Left lung (tissue), 10 donors: ENCODE data around the gene PTCHD1. TPM values are rescaled to one million over a fixed set of nuclear protein-coding genes. Genes with fewer than 3 reads are reported as not detected.

Experiments
- ATAC-seq: fragments of 200-7000 bp; cut with Tn5 transposase; one replicate; pipeline ENCODE4 v1.9.1; 2020; ENCODE audit warnings: moderate library complexity
- DNase-seq, 4 donors: peaks; one replicate each; pipeline ENCODE4 v3.0.0-alpha.2; 2013 to 2020
- H3K27ac ChIP-seq, 2 donors: fragments of 200-600 bp; sonication (generic) in 1 of 2; one replicate each; pipeline versions ENCODE4 v1.5.0 to v1.8.0; 2020 to 2021
- H3K27me3 ChIP-seq, 2 donors: fragments of 200-600 bp; sonication (generic) in 1 of 2; one replicate each; pipeline versions ENCODE4 v1.5.0 to v1.8.0; 2020 to 2021
- H3K36me3 ChIP-seq, 2 donors: fragments of 200-600 bp; sonication (generic) in 1 of 2; one replicate each; pipeline versions ENCODE4 v1.5.0 to v1.8.0; 2020 to 2021
- H3K4me1 ChIP-seq, 2 donors: fragments of 200-600 bp; one replicate each; pipeline ENCODE4 v1.8.0; 2021
- H3K4me3 ChIP-seq, 2 donors: fragments of 200-600 bp; sonication (generic) in 1 of 2; one replicate each; pipeline versions ENCODE4 v1.5.0 to v1.8.0; 2020 to 2021; ENCODE audit warnings: mild to moderate bottlenecking in 1 of 2
- H3K9me3 ChIP-seq, 2 donors: fragments of 200-600 bp; sonication (generic) in 1 of 2; one replicate each; pipeline versions ENCODE4 v1.5.0 to v1.8.0; 2020 to 2021
- intact Hi-C, 2 donors: fragments of 100-400 bp; cut with DNase I; formaldehyde crosslinking; loops; one replicate each; pipeline versions ENCODE4 v1.11.2 to v1.14.2; 2022
- polyA plus RNA-seq, 6 donors: library from polyadenylated mRNA; unstranded; fragments of 120-200 nt; gene quantifications; one replicate each; pipeline ENCODE4 v1.2.1, GENCODE V29; 2013; ENCODE audit not compliant: insufficient read length in 6 of 6
- total RNA-seq, 2 donors: library from RNA; stranded (reverse); fragmentation: NEBNext Ultra II Directional; extraction: Animal tissue kit (Norgen Biotek cat#: 25700); gene quantifications; one replicate each; pipeline ENCODE4 v1.2.1, GENCODE V29; 2021
- TF ChIP-seq, protein P1 (sequence below), 2 donors: fragments of 200-600 bp; sonication (generic) in 1 of 2; IDR thresholded peaks; one replicate each; pipeline versions ENCODE4 v1.5.0 to v1.8.0; 2021; ENCODE audit warnings: antibody characterized with exemption in 2 of 2
- donor health status: DM: no; HTN: yes; CAD: no.
- donor health status: DM: no; HTN: no; CAD: no.

Gene PTCHD1
- total and polyA plus RNA-seq, 8 donors: 0.06 to 0.81 (median 0.10) TPM

DNA sequence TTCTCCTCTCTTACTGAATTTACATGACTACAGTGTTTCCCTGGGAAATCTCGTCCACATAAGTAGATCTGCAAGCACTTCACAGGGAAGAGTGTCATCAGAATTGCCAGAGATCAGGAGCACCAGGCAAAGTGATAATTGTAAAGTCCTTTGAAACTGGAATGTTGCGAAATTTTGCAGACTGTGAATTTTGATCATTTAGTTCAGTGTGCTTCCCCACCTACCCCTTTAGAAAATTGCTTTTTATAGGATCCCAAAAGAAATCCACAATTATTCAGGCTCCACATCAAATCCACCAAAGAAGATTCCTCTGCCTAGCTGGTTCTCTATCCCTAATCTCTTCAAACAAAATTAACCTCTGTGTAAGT is 10.2 kb downstream of the PTCHD1 start:
- intact Hi-C loops: no loop called here
- no peaks in the 10 kb centered on the region for H3K9me3 ChIP-seq
- H3K4me1 ChIP-seq: no peaks in the 10 kb centered on the region
- DNase-seq: no peak
- H3K27ac ChIP-seq: no peak overlapping the region
- no peaks in the 10 kb centered on the region for H3K36me3 ChIP-seq
- TF ChIP-seq, protein P1, sequence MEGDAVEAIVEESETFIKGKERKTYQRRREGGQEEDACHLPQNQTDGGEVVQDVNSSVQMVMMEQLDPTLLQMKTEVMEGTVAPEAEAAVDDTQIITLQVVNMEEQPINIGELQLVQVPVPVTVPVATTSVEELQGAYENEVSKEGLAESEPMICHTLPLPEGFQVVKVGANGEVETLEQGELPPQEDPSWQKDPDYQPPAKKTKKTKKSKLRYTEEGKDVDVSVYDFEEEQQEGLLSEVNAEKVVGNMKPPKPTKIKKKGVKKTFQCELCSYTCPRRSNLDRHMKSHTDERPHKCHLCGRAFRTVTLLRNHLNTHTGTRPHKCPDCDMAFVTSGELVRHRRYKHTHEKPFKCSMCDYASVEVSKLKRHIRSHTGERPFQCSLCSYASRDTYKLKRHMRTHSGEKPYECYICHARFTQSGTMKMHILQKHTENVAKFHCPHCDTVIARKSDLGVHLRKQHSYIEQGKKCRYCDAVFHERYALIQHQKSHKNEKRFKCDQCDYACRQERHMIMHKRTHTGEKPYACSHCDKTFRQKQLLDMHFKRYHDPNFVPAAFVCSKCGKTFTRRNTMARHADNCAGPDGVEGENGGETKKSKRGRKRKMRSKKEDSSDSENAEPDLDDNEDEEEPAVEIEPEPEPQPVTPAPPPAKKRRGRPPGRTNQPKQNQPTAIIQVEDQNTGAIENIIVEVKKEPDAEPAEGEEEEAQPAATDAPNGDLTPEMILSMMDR (IDR thresholded peaks at IDR 0.05): no peak
- ATAC-seq: no peak
- H3K27me3 ChIP-seq: no peaks in the 10 kb centered on the region
- H3K4me3 ChIP-seq: no peak overlapping the region

DNA sequence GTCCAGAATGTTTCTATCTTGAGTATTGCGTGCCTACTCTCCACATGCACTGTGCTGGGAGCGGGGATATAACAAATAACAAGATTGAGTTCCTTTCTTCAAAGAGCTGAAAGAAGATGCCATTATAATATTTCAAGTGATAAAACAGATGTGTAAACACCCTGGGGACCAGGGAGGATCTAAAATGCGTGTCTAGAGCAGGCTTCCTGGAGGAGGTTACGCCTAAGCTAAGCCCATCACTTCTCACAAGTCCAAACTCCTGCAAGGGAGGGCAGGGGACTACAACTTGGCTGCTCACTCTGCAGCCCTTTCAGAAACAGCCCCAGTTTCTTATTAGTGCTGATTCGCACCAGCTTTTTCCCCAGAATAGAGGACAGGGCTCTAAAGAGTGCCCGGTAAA is 21.5 kb downstream of the PTCHD1 start:
- DNase-seq (no peak), ATAC-seq (no peak)
- Histone ChIP-seq H3K27ac (no peak overlapping the region), H3K36me3 (no peaks in the 10 kb centered on the region), H3K4me3 (no peak overlapping the region), H3K9me3 (no peaks in the 10 kb centered on the region), H3K4me1 (no peaks in the 10 kb centered on the region), H3K27me3 (no peaks in the 10 kb centered on the region)
- TF ChIP-seq, protein P1 (IDR thresholded peaks at IDR 0.05): no peak
- intact Hi-C loops: no loop called here

DNA sequence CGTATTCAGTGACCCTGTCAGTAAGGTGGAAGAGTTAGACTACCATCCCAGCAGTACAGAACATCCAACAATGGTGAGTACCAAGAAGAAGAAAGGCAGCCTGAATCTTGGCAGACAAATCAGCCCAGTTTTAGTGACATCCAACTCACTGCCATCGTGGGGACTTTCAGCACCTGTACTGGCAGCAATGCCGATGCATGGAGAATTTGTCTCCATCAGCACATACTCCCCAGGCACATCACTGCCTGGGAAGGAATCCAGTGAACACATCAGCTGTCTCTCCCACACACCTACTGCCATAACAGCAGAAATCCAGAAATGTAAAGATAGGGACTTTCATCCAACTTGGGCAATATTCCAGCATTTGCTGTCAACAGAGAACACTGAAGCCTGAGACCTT is 29.8 kb downstream of the PTCHD1 start:
- no peak overlapping the region for H3K27ac ChIP-seq
- ATAC-seq (no peak), DNase-seq (no peak)
- H3K9me3 ChIP-seq: no peaks in the 10 kb centered on the region
- no peak overlapping the region for H3K4me3 ChIP-seq
- no peaks in the 10 kb centered on the region for H3K36me3 ChIP-seq
- TF ChIP-seq, protein P1 (IDR thresholded peaks at IDR 0.05): no peak
- no peaks in the 10 kb centered on the region for H3K4me1 ChIP-seq
- H3K27me3 ChIP-seq: no peaks in the 10 kb centered on the region
- intact Hi-C loops: no loop called here

DNA sequence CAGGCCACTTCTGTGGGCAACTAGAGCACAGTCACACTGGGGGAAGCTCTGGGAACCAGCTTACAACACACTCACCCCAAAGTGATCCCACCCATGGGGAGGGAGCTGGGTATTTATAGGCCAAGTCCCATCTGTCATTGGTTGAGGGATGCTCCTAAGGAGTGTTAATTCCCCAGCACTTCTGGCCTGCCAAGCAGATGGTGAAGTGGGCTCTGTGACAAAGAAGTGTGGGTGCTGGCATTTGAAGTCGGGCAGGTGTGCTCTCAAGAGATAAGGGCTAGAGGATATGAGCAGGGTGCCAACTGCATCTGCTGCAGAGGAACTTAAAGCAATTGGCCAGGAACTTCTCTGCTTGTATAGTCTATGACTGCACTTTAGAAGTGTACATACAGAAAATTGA is 30.9 kb downstream of the PTCHD1 start:
- Histone ChIP-seq H3K9me3 (no peaks in the 10 kb centered on the region), H3K27ac (no peak overlapping the region), H3K36me3 (no peaks in the 10 kb centered on the region), H3K4me1 (no peaks in the 10 kb centered on the region), H3K4me3 (no peak overlapping the region), H3K27me3 (no peaks in the 10 kb centered on the region)
- no peak for DNase-seq
- no peak for ATAC-seq
- TF ChIP-seq, protein P1 (IDR thresholded peaks at IDR 0.05): no peak
- intact Hi-C loops: no loop called here

DNA sequence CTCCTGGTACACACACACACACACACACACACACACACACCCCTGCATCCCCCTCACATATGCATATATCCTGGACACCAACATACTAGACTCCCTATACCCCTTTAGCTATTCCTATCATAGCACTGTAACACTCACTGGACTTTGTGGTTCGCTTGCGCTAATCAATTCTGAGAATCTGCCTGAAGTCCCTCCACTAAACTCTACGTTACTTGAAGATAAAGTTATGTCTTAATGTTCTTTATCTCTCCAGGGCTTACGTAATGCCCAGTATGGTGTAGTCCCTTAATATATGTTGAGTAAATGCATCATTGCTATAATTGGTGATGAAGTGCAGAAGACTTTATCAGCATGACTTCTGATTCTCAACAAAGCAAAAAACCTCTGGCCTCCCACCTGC is 32.3 kb downstream of the PTCHD1 start:
- TF ChIP-seq, protein P1 (IDR thresholded peaks at IDR 0.05): no peak
- H3K27me3 ChIP-seq: no peaks in the 10 kb centered on the region
- DNase-seq (no peak), ATAC-seq (no peak)
- no peaks in the 10 kb centered on the region for H3K9me3 ChIP-seq
- intact Hi-C loops: no loop called here
- no peaks in the 10 kb centered on the region for H3K4me1 ChIP-seq
- no peaks in the 10 kb centered on the region for H3K36me3 ChIP-seq
- no peak overlapping the region for H3K4me3 ChIP-seq
- no peak overlapping the region for H3K27ac ChIP-seq
